Inferior parietal cortex (tissue), 1 donor: Measurements from ENCODE around the gene OR4F29.
"Not testable (repeated sequence)": the region's sequence is repeated elsewhere in the genome, so short reads cannot be mapped to it uniquely, and the experiment has no call there.

Source experiments
- DNase-seq: peaks from one replicate; pipeline ENCODE4 v3.0.0-alpha.2; 2016; ENCODE audit errors: extremely low spot score

OR4F29 gene

GRCh38 chr1:451578-451977 is at the start of gene OR4F29:
Gene OR4F29 (minus strand): TSS chr1:451678. CDS start chr1:451678, 0 bp downstream.
- not testable (repeated sequence) for DNase-seq
